Peyer's patch (tissue), 4 donors: ENCODE data around the gene RHOB.

Experiments
- CTCF ChIP-seq, 6 experiments: fragments of 450-650 bp in 4 of 6; fragments of 200-600 bp in 2 of 6; sonication (generic) in 1 of 6; IDR thresholded peaks; one replicate each; pipeline ENCODE4 v1.5.1; 2017 to 2019; ENCODE audit warnings: antibody characterized with exemption in 6 of 6, mild to moderate bottlenecking in 3 of 6, moderate library complexity in 1 of 6
- POLR2A ChIP-seq, 2 donors: fragments of 450-650 bp; IDR thresholded peaks; one replicate each; pipeline ENCODE4 v1.5.1; 2017; ENCODE audit warnings: antibody characterized with exemption in 2 of 2, mild to moderate bottlenecking in 2 of 2, moderate library complexity in 2 of 2

- no peak for TF ChIP-seq CTCF (IDR thresholded peaks at IDR 0.05)
- TF ChIP-seq POLR2A (IDR thresholded peaks at IDR 0.05): no peak
Observed at GRCh38 chr2:20451761-20452499, 5.1 kb downstream of the RHOB start.
